Measurements from ENCODE around the gene LYG1. TPM values are rescaled to one million over a fixed set of nuclear protein-coding genes. Genes with fewer than 3 reads are reported as not detected.

Gene LYG1
- total and polyA plus RNA-seq, 2 of the 13 experiments (the other 11 are each of a cell fraction or from before 2014, with no cell fraction given) = 1.00 to 2.9 TPM

DNA sequence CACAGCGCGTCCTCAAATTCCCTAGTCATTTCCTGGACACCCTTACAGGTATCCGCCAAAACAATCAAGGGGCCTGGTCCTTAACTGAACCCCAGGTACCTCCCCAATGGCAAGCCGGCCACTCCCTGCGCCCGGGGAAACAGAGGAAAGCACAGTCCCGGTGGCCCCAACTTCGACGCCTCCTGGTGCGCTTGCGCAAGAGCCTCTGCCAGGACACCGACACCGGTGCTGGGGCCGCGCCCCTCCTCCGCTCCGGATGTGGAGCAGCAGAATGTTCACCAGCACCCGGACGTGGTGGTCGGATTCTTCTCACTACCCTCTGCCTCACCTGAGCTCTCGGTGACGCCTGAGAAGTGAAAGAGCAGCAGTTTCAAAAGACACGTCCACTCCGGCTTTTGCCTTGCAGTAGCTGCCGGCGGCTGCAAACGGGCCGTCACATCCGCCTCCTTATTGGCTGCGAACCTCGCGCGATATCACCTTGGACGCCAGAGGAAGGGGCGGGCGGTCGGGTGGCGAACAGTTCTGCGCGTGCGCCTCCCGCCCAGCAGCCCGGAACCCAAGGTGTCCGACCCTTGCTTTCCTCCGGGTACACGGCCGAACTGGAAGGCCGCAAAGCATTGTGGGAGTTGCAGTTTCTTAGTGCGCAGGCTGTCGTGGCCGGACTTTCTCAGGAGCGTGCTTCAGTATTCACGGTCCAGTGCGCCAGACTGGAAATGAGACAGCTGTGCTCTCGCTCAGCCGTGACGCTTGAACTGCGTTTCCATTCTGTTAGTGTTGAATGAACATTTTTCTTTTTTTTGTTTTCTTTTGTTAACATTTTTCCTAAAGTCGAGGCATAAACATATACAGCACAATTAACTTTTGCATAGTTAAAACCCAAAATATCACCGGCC is 35.2 kb upstream of the LYG1 start, which contains the start of gene TXNDC9 (continued):
- TF ChIP-seq ZFP41 (CRISPR knock-in tag; IDR thresholded peaks at IDR 0.05; ENCODE audit: borderline replicate concordance) = peak; percentile 66; the same call in 1 of the 2 replicates
- TF ChIP-seq, protein P1, sequence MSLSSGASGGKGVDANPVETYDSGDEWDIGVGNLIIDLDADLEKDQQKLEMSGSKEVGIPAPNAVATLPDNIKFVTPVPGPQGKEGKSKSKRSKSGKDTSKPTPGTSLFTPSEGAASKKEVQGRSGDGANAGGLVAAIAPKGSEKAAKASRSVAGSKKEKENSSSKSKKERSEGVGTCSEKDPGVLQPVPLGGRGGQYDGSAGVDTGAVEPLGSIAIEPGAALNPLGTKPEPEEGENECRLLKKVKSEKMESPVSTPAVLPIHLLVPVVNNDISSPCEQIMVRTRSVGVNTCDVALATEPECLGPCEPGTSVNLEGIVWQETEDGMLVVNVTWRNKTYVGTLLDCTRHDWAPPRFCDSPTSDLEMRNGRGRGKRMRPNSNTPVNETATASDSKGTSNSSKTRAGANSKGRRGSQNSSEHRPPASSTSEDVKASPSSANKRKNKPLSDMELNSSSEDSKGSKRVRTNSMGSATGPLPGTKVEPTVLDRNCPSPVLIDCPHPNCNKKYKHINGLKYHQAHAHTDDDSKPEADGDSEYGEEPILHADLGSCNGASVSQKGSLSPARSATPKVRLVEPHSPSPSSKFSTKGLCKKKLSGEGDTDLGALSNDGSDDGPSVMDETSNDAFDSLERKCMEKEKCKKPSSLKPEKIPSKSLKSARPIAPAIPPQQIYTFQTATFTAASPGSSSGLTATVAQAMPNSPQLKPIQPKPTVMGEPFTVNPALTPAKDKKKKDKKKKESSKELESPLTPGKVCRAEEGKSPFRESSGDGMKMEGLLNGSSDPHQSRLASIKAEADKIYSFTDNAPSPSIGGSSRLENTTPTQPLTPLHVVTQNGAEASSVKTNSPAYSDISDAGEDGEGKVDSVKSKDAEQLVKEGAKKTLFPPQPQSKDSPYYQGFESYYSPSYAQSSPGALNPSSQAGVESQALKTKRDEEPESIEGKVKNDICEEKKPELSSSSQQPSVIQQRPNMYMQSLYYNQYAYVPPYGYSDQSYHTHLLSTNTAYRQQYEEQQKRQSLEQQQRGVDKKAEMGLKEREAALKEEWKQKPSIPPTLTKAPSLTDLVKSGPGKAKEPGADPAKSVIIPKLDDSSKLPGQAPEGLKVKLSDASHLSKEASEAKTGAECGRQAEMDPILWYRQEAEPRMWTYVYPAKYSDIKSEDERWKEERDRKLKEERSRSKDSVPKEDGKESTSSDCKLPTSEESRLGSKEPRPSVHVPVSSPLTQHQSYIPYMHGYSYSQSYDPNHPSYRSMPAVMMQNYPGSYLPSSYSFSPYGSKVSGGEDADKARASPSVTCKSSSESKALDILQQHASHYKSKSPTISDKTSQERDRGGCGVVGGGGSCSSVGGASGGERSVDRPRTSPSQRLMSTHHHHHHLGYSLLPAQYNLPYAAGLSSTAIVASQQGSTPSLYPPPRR (CRISPR knock-in tag; IDR thresholded peaks at IDR 0.05; ENCODE audit: borderline replicate concordance) = peak; percentile 65
- TF ChIP-seq ZNF234 (CRISPR knock-in tag; conservative IDR thresholded peaks at IDR 0.05) = no peak
- TF ChIP-seq CENPT (CRISPR knock-in tag; IDR thresholded peaks at IDR 0.05; ENCODE audit: low read depth) = no peak
- no peak for TF ChIP-seq HMGA1 (CRISPR knock-in tag; conservative IDR thresholded peaks at IDR 0.05)
- TF ChIP-seq, protein P2, sequence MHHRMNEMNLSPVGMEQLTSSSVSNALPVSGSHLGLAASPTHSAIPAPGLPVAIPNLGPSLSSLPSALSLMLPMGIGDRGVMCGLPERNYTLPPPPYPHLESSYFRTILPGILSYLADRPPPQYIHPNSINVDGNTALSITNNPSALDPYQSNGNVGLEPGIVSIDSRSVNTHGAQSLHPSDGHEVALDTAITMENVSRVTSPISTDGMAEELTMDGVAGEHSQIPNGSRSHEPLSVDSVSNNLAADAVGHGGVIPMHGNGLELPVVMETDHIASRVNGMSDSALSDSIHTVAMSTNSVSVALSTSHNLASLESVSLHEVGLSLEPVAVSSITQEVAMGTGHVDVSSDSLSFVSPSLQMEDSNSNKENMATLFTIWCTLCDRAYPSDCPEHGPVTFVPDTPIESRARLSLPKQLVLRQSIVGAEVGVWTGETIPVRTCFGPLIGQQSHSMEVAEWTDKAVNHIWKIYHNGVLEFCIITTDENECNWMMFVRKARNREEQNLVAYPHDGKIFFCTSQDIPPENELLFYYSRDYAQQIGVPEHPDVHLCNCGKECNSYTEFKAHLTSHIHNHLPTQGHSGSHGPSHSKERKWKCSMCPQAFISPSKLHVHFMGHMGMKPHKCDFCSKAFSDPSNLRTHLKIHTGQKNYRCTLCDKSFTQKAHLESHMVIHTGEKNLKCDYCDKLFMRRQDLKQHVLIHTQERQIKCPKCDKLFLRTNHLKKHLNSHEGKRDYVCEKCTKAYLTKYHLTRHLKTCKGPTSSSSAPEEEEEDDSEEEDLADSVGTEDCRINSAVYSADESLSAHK (CRISPR knock-in tag; IDR thresholded peaks at IDR 0.05; ENCODE audit: borderline replicate concordance) = no peak
- TF ChIP-seq AHR (CRISPR knock-in tag; IDR thresholded peaks at IDR 0.05) = peak; percentile 39; the same call in 1 of the 2 replicates
- TF ChIP-seq CCDC6 (CRISPR knock-in tag; IDR thresholded peaks at IDR 0.05) = no peak; the same call in 1 of the 2 replicates
- peak; percentile 95 for TF ChIP-seq MEIS1 (CRISPR knock-in tag; IDR thresholded peaks at IDR 0.05; ENCODE audit: borderline replicate concordance)
- TF ChIP-seq, protein P3, sequence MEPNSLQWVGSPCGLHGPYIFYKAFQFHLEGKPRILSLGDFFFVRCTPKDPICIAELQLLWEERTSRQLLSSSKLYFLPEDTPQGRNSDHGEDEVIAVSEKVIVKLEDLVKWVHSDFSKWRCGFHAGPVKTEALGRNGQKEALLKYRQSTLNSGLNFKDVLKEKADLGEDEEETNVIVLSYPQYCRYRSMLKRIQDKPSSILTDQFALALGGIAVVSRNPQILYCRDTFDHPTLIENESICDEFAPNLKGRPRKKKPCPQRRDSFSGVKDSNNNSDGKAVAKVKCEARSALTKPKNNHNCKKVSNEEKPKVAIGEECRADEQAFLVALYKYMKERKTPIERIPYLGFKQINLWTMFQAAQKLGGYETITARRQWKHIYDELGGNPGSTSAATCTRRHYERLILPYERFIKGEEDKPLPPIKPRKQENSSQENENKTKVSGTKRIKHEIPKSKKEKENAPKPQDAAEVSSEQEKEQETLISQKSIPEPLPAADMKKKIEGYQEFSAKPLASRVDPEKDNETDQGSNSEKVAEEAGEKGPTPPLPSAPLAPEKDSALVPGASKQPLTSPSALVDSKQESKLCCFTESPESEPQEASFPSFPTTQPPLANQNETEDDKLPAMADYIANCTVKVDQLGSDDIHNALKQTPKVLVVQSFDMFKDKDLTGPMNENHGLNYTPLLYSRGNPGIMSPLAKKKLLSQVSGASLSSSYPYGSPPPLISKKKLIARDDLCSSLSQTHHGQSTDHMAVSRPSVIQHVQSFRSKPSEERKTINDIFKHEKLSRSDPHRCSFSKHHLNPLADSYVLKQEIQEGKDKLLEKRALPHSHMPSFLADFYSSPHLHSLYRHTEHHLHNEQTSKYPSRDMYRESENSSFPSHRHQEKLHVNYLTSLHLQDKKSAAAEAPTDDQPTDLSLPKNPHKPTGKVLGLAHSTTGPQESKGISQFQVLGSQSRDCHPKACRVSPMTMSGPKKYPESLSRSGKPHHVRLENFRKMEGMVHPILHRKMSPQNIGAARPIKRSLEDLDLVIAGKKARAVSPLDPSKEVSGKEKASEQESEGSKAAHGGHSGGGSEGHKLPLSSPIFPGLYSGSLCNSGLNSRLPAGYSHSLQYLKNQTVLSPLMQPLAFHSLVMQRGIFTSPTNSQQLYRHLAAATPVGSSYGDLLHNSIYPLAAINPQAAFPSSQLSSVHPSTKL (CRISPR knock-in tag; IDR thresholded peaks at IDR 0.05) = peak; percentile 79
- peak; percentile 73; the same call in 1 of the 2 replicates for TF ChIP-seq FOXC1 (CRISPR knock-in tag; IDR thresholded peaks at IDR 0.05; ENCODE audit: borderline replicate concordance)
- TF ChIP-seq ZNF782 (CRISPR knock-in tag; IDR thresholded peaks at IDR 0.05; ENCODE audit: borderline replicate concordance) = peak; percentile 65; the same call in 1 of the 2 replicates
- TF ChIP-seq CBX5 (CRISPR knock-in tag; IDR thresholded peaks at IDR 0.05; ENCODE audit: borderline replicate concordance) = peak; percentile 59; the same call in 1 of the 2 replicates
- TF ChIP-seq FOXP1 (IDR thresholded peaks at IDR 0.05) = no peak
- peak; percentile 29; the same call in 1 of the 2 replicates for TF ChIP-seq FOXP1 (CRISPR knock-in tag; IDR thresholded peaks at IDR 0.05)
- no peak for TF ChIP-seq ZNF841 (CRISPR knock-in tag; IDR thresholded peaks at IDR 0.05; ENCODE audit: borderline replicate concordance)
